Measurements from ENCODE around the gene HCK.
"Not testable (repeated sequence)": the region's sequence is repeated elsewhere in the genome, so short reads cannot be mapped to it uniquely, and the experiment has no call there.

The HCK gene

DNA sequence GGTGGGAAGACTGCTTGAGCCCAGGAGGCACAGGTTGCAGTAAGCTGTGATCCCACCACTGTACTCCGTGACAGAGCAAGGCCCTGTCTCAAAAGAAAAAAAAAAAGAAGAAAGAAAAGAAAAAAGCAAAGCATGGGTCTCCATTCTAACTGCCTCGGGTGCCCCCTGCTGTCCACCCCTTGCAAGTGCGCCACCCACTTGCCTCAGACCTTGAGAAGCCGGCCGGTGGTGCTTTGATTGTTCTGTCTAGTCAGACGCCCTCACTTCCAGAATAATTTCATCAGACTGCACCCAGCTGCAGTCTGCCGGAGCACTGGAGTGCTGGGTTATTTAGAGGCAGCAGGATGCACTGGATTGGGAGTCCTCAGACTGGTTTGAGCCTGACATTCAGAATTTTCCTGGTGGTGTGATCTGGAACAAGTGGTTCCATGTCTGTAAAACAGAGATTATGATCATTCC, 39.9 kb downstream of the HCK start:
- DNase-seq (ENCODE audit: low spot score) (peak; percentile 86), FAIRE-seq (no peak)

DNA sequence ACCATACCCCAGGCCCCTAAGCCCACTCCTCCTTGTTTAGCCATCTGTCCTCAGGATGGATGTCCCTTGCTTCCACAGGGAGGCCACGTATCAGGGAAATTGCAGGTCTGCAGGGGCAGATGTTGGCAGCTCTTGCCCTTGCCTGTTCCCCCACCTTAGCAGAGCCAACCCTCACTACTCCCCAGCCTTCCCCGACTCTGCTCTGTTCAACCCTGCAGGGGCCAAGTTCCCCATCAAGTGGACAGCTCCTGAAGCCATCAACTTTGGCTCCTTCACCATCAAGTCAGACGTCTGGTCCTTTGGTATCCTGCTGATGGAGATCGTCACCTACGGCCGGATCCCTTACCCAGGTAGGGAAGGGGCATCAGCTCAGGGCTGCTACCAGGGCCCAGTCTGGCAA, 46.7 kb downstream of the HCK start:
- no peak for DNase-seq (ENCODE audit: low spot score)
- FAIRE-seq: no peak

GRCh38 chr20:32108814-32109391, 56.9 kb downstream of the HCK start:
- DNase-seq (ENCODE audit: low spot score) (no peak), FAIRE-seq (no peak)

- FAIRE-seq (peak; percentile 86), DNase-seq (ENCODE audit: low spot score) (peak; percentile 95)
These were observed 57.5 kb downstream of the HCK start, which contains the start of gene TM9SF4 for GRCh38 chr20:32109392-32110172. TSS of gene TM9SF4 (plus strand) at chr20:32109714. CDS start at chr20:32109741, 27 bp downstream.

GRCh38 chr20:32110173-32110704, 58.2 kb downstream of the HCK start:
- FAIRE-seq: no peak
- DNase-seq (ENCODE audit: low spot score): no peak

DNA sequence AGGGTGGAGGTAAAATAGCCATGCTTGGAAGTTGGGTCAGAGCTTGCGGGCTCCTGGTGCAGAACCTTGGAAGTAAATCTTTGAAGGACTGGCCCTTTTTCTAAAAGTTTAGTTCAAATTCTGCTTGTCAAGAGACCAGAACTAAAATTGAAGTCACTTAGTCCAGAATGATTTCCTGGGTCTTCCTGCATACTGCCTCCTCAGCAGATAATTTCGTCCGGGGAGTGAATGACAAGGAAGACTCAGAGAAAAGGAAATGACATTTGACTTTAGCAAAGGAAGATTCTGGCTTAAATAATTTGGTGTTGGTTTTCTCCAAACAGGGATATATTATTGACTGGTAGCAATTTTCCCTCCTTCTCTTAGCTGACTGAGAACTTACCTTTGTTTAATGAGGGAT, 58.7 kb downstream of the HCK start:
- DNase-seq (ENCODE audit: low spot score): no peak
- FAIRE-seq: no peak

DNA sequence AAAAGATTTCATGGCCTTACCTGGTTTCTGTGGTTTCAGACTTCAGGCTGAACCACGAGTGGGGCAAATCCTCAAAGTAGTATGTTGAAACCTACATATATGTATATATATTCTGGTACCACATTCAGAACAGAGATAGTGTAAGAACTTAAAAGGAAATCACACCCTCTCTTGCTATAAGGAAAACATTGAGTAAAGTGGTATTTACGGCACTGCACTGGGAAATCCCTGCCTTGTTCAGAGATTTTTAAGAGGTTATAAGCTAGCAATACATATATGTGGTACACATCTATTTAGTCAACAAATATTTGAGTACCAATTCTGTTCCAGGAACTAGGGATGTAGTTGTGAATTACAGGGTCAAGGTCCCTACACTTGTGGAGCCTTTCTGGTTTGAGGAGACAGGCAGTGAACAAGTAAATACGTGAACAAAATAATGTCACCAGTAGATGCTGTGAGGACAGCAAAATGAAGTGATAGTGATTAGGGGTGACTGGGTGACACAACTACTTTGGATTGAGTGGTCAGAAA, 59.2 kb downstream of the HCK start:
- DNase-seq (ENCODE audit: low spot score) (no peak), FAIRE-seq (no peak)

DNA sequence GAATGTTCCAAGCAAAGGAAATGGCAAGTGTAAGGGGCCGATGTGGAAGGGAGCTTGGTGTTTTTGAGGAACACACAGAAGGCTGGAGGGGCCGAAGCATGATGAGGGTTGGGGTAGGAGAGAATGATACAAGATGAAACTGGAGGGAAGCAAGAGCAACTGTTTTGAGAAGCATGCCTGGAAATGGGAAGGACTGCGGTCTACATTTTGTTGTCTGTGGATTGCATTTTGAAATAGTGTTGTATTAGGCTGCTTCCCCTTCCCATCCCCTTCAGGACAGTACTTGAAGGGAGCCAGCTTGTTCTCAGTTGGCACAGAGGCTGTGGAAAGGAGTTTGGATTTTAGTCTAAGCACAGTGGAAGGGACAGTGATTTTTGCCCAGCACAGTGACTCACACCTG, 59.7 kb downstream of the HCK start:
- FAIRE-seq (no peak), DNase-seq (ENCODE audit: low spot score) (no peak)

- FAIRE-seq (no peak), DNase-seq (ENCODE audit: low spot score) (no peak)
These were observed 60.8 kb downstream of the HCK start for GRCh38 chr20:32112841-32113240.

- no peak for FAIRE-seq
- DNase-seq (ENCODE audit: low spot score): no peak
These were observed 61.7 kb downstream of the HCK start for GRCh38 chr20:32113591-32114260.

DNA sequence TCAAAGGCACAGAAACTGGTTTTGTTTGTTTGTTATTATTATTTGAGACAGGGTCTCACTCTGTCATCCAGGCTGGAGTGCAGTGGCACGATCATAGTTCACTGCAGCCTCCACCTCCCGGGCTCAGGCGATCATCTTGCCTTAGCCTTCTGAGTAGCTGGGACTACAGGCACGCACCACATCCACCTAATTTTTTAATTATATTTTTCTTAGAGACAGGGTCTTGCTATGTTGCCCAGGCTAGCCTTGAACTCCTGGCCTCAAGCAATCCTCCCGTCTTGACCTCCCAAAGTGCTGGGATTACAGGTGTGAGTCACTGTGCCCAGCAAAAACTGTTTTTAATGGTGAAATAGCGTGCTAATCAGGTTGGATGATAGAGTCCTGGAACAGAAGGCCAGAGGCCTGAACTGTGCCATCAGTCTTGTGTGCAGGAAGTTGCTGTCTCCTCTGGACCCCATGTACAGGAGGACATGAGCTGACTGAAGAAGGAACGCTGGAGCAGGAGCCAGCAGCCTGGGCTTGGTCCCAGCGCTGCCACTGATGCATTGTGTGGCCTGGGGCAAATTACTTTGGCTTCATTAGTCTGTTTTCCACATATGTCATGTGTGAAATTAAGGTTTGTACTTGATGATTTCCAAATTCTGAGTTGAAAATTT, 62.4 kb downstream of the HCK start:
- FAIRE-seq: no peak

GRCh38 chr20:32115211-32115767, 63.2 kb downstream of the HCK start:
- no peak for FAIRE-seq
- DNase-seq (ENCODE audit: low spot score): no peak

More for the DNA sequence above, 62.4 kb downstream of the HCK start:
- DNase-seq (ENCODE audit: low spot score): no peak

- DNase-seq (ENCODE audit: low spot score) (no peak), FAIRE-seq (no peak)
These were observed 64.1 kb downstream of the HCK start for GRCh38 chr20:32116079-32116521.

DNA sequence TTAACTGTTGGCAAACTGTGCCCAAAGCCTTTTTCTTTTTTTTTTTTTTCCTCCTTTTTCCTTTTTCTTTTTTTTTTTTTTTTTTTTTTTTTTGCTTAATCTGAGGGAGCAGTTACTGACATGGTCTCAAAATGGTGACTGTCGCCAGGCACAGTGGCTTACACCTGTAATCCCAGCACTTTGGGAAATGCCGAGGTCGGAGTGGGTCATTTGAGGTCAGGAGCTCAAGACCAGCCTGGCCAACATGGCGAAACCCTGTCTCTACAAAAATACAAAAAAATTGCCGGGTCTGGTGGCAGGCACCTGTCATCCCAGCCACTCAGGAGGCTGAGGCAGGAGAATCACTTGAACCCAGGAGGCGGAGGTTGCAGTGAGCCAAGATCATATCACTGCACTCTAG, 64.8 kb downstream of the HCK start:
- DNase-seq (ENCODE audit: low spot score); FAIRE-seq: not testable (repeated sequence)

- DNase-seq (ENCODE audit: low spot score); FAIRE-seq: not testable (repeated sequence)
These were observed 66.4 kb downstream of the HCK start for GRCh38 chr20:32118427-32118826.

- DNase-seq (ENCODE audit: low spot score) (no peak), FAIRE-seq (no peak)
These were observed 67.7 kb downstream of the HCK start for GRCh38 chr20:32119734-32120133.

- DNase-seq (ENCODE audit: low spot score); FAIRE-seq: not testable (repeated sequence)
These were observed 69.9 kb downstream of the HCK start for GRCh38 chr20:32121908-32122307.

GRCh38 chr20:32123088-32123487, 71.0 kb downstream of the HCK start:
- DNase-seq (ENCODE audit: low spot score): no peak
- FAIRE-seq: no peak

DNA sequence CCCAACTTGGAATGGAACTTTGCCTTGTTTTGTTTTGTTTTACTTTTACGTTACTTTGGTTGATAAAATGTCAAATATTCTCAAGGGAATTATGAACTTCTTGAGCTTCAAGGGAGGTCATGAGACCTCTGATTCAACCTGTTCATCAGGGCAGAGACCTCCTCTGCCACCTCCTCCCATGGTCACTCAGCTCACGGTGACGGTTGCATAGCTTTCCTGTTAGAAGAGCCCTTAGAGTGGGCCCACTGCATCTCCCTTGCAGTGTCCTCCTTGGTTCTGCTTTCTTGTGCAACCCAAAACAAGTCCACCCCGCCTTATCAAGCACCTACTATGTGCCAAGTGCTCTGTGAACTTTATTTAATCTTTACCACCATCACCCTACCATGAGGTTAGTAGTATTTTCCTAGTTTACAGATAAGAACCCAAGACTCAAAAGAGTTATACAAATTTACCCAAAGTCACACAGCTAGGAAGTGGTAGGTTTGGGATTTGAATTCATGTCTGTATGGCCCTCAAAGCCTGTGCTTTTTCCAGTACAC, 72.9 kb downstream of the HCK start:
- FAIRE-seq (no peak), DNase-seq (ENCODE audit: low spot score) (no peak)

GRCh38 chr20:32125506-32125905, 73.5 kb downstream of the HCK start:
- DNase-seq (ENCODE audit: low spot score): no peak
- no peak for FAIRE-seq

- no peak for FAIRE-seq
- no peak for DNase-seq (ENCODE audit: low spot score)
These were observed 74.9 kb downstream of the HCK start for GRCh38 chr20:32126919-32127318.

Measured in urothelium cell line (cell line).